ENCODE results near the gene PRKCZ.

- no peak for TF ChIP-seq POLR2A (IDR thresholded peaks at IDR 0.05; ENCODE audit: extremely low read depth, insufficient read length)
- TF ChIP-seq CTCF (IDR thresholded peaks at IDR 0.05; ENCODE audit: low read depth, low read length) = no peak
Observed at GRCh38 chr1:2188336-2188735, 138.1 kb downstream of the PRKCZ start.

All from NB4 (cell line).